Rectal smooth muscle tissue (tissue), 1 donor: Measurements from ENCODE around the gene TKTL2.
"Not testable (repeated sequence)": the region's sequence is repeated elsewhere in the genome, so short reads cannot be mapped to it uniquely, and the experiment has no call there.

Experiments used
- H3K27ac ChIP-seq: one replicate; pipeline ENCODE4 v1.7.0; 2013; ENCODE audit warnings: low read depth, low read length, inconsistent platforms
- H3K27me3 ChIP-seq: one replicate; pipeline ENCODE4 v1.7.0; 2013; ENCODE audit warnings: low read length; ENCODE audit not compliant: control insufficient read depth, insufficient read depth
- H3K36me3 ChIP-seq: one replicate; pipeline ENCODE4 v1.7.0; 2013; ENCODE audit warnings: low read length; ENCODE audit not compliant: control insufficient read depth, insufficient read depth
- H3K4me1 ChIP-seq: one replicate; pipeline ENCODE4 v1.7.0; 2013; ENCODE audit warnings: low read length; ENCODE audit not compliant: control insufficient read depth, insufficient read depth
- H3K4me3 ChIP-seq: one replicate; pipeline ENCODE4 v1.7.0; 2013; ENCODE audit warnings: low read length
- H3K9ac ChIP-seq: one replicate; pipeline ENCODE4 v1.7.0; 2013; ENCODE audit warnings: low read length

TKTL2 gene

GRCh38 chr4:163482190-163482589, 8.6 kb upstream of the TKTL2 start:
- no peak overlapping the region for H3K27ac ChIP-seq
- no peaks in the 10 kb centered on the region for H3K4me1 ChIP-seq
- H3K9ac ChIP-seq, result no peak overlapping the region
- no peak overlapping the region for H3K4me3 ChIP-seq
- no peaks in the 10 kb centered on the region for H3K36me3 ChIP-seq
- H3K27me3 ChIP-seq, result no peaks in the 10 kb centered on the region

GRCh38 chr4:163476761-163477438, 3.3 kb upstream of the TKTL2 start:
- no peak overlapping the region for H3K27ac ChIP-seq
- H3K36me3 ChIP-seq, result no peaks in the 10 kb centered on the region
- no peak overlapping the region for H3K9ac ChIP-seq
- H3K4me3 ChIP-seq, result no peak overlapping the region
- H3K4me1 ChIP-seq, result no peaks in the 10 kb centered on the region
- H3K27me3 ChIP-seq, result no peaks in the 10 kb centered on the region

- no peaks in the 10 kb centered on the region for H3K4me1 ChIP-seq
- H3K4me3 ChIP-seq, result no peak overlapping the region
- no peaks in the 10 kb centered on the region for H3K27me3 ChIP-seq
- H3K36me3 ChIP-seq, result no peaks in the 10 kb centered on the region
- H3K9ac ChIP-seq, result no peak overlapping the region
- H3K27ac ChIP-seq, result no peak overlapping the region
Measured at GRCh38 chr4:163474027-163474426, 473 bp upstream of the TKTL2 start.

GRCh38 chr4:163473130-163473529, 424 bp downstream of the TKTL2 start:
- no peak overlapping the region for H3K27ac ChIP-seq
- no peak overlapping the region for H3K4me3 ChIP-seq
- no peaks in the 10 kb centered on the region for H3K4me1 ChIP-seq
- no peaks in the 10 kb centered on the region for H3K36me3 ChIP-seq
- H3K9ac ChIP-seq, result no peak overlapping the region
- H3K27me3 ChIP-seq, result no peaks in the 10 kb centered on the region

- Histone ChIP-seq H3K9ac (no peak overlapping the region), H3K27ac (no peak overlapping the region), H3K4me1 (no peaks in the 10 kb centered on the region), H3K36me3 (no peaks in the 10 kb centered on the region), H3K4me3 (no peak overlapping the region), H3K27me3 (no peaks in the 10 kb centered on the region)
Measured at GRCh38 chr4:163470391-163470790, 3.2 kb downstream of the TKTL2 start.

GRCh38 chr4:163467082-163467770, 6.3 kb downstream of the TKTL2 start:
- H3K27ac ChIP-seq, result no peak overlapping the region
- H3K36me3 ChIP-seq, result no peaks in the 10 kb centered on the region
- H3K4me3 ChIP-seq, result no peak overlapping the region
- H3K27me3 ChIP-seq, result no peaks in the 10 kb centered on the region
- no peak overlapping the region for H3K9ac ChIP-seq
- H3K4me1 ChIP-seq, result no peaks in the 10 kb centered on the region

GRCh38 chr4:163462556-163462955, 11.0 kb downstream of the TKTL2 start:
- Histone ChIP-seq H3K36me3 (no peaks in the 10 kb centered on the region), H3K4me1 (no peaks in the 10 kb centered on the region), H3K27ac (no peak overlapping the region), H3K4me3 (no peak overlapping the region), H3K27me3 (no peaks in the 10 kb centered on the region), H3K9ac (no peak overlapping the region)

GRCh38 chr4:163448540-163449203, 24.9 kb downstream of the TKTL2 start:
- Histone ChIP-seq H3K4me1 (no peaks in the 10 kb centered on the region), H3K9ac (no peak overlapping the region), H3K27me3 (no peaks in the 10 kb centered on the region), H3K4me3 (no peak overlapping the region), H3K27ac (no peak overlapping the region), H3K36me3 (no peaks in the 10 kb centered on the region)

- no peaks in the 10 kb centered on the region for H3K27me3 ChIP-seq
- no peak overlapping the region for H3K9ac ChIP-seq
- H3K4me1 ChIP-seq, result no peaks in the 10 kb centered on the region
- no peak overlapping the region for H3K4me3 ChIP-seq
- no peak overlapping the region for H3K27ac ChIP-seq
- no peaks in the 10 kb centered on the region for H3K36me3 ChIP-seq
Measured at GRCh38 chr4:163447481-163447880, 26.1 kb downstream of the TKTL2 start.

GRCh38 chr4:163447023-163447422, 26.5 kb downstream of the TKTL2 start:
- not testable (repeated sequence) for H3K36me3 ChIP-seq, H3K27ac ChIP-seq, H3K4me3 ChIP-seq, H3K4me1 ChIP-seq, H3K27me3 ChIP-seq, H3K9ac ChIP-seq

- H3K27ac ChIP-seq, result no peak overlapping the region
- no peaks in the 10 kb centered on the region for H3K36me3 ChIP-seq
- no peaks in the 10 kb centered on the region for H3K27me3 ChIP-seq
- no peak overlapping the region for H3K9ac ChIP-seq
- no peak overlapping the region for H3K4me3 ChIP-seq
- no peaks in the 10 kb centered on the region for H3K4me1 ChIP-seq
Measured at GRCh38 chr4:163440040-163440439, 33.5 kb downstream of the TKTL2 start.
